Muscle layer of duodenum (tissue), 2 donors: ENCODE data around the gene NIN.

ENCODE experiments used
- H3K27ac ChIP-seq: one replicate; pipeline ENCODE4 v1.7.0; 2013; ENCODE audit warnings: mild to moderate bottlenecking, low read length
- H3K27me3 ChIP-seq: one replicate; pipeline ENCODE4 v1.7.0; 2013; ENCODE audit warnings: low read depth, mild to moderate bottlenecking, control low read depth, low read length
- H3K36me3 ChIP-seq, 2 donors: one replicate each; pipeline ENCODE4 v1.7.0; 2013; ENCODE audit warnings: low read length in 2 of 2, control low read depth in 1 of 2, mild to moderate bottlenecking in 1 of 2; ENCODE audit not compliant: insufficient read depth in 2 of 2, control insufficient read depth in 1 of 2
- H3K4me1 ChIP-seq, 2 donors: one replicate each; pipeline ENCODE4 v1.7.0; 2013; ENCODE audit warnings: low read length in 2 of 2, mild to moderate bottlenecking in 2 of 2, control low read depth in 1 of 2, moderate library complexity in 1 of 2; ENCODE audit not compliant: insufficient read depth in 2 of 2, control insufficient read depth in 1 of 2
- H3K4me3 ChIP-seq, 2 donors: one replicate each; pipeline ENCODE4 v1.7.0; 2013; ENCODE audit warnings: low read length in 2 of 2, low read depth in 1 of 2, mild to moderate bottlenecking in 1 of 2
- H3K9me3 ChIP-seq, 2 donors: one replicate each; pipeline ENCODE4 v1.7.0; 2013; ENCODE audit warnings: low read length in 2 of 2, control low read depth in 1 of 2, mild to moderate bottlenecking in 1 of 2; ENCODE audit not compliant: control insufficient read depth in 1 of 2
- donor health status: healthy.

NIN gene

DNA sequence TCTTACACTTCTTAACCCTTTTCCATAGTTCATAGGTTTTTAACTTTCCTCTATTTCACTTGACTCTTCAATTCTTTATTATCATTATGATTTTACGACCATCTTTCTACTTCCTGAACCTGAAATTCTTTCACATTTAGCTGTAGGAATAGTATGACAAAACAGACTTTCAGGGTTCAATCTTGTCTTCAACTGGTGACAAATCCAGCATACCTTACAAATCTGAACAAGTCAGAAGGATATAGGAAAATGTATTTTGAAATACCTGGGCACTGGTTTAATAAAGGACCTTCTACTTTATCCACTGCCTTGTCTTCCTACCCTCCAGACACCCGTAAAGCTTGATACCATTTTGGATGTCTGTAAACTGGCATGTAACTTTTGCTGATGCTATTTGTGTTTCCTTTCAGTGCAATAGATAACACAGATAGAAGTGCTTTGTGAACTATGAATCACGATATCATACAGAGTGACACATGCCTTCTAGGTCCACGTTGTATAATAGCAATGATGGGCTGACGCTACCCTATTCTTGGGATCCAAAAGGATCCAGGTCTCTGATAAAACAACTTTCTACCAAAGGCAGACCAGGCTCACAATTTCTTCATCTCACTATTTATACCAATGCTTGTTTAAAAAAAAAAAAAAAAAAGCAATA is 85.4 kb downstream of the NIN start:
- Histone ChIP-seq H3K27ac (no peak overlapping the region), H3K27me3 (no peaks in the 10 kb centered on the region), H3K36me3 (peaks cover 22 to 28% of the 10 kb centered on the region in 2 donors), H3K4me3 (no peak overlapping the region), H3K9me3 (no peaks in the 10 kb centered on the region), H3K4me1 (peaks cover 0 to 11% of the 10 kb centered on the region in 2 donors)

DNA sequence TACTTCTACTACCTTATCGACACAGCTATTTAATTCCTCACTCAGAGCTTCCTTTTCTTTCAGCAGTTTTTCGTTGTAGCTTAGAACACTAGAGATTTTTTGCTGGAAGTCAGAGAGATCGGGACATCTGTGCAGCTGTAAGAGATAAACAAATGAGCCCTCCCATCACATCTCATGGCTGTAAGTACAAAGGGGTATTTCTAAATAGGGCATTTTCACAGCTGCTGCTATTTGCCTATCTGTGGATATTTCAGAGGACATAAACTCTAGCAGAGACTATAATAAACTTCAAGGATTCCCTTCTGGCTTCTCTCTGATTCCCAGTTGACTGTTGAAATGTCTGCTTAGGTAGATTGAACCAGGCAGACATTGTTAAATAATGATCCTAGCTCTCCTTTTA is 86.7 kb downstream of the NIN start:
- Histone ChIP-seq H3K36me3 (peaks cover 20 to 22% of the 10 kb centered on the region in 2 donors), H3K4me1 (peaks cover 0 to 13% of the 10 kb centered on the region in 2 donors), H3K9me3 (no peaks in the 10 kb centered on the region), H3K27me3 (no peaks in the 10 kb centered on the region), H3K27ac (no peak overlapping the region), H3K4me3 (no peak overlapping the region)

- no peak overlapping the region for H3K27ac ChIP-seq
- no peaks in the 10 kb centered on the region for H3K27me3 ChIP-seq
- no peaks in the 10 kb centered on the region for H3K9me3 ChIP-seq
- H3K4me1 ChIP-seq, result peaks cover 0 to 16% of the 10 kb centered on the region in 2 donors
- no peak overlapping the region for H3K4me3 ChIP-seq
- peaks cover 27 to 29% of the 10 kb centered on the region in 2 donors for H3K36me3 ChIP-seq
Measured at GRCh38 chr14:50741567-50741966, 89.4 kb downstream of the NIN start.

- Histone ChIP-seq H3K9me3 (no peaks in the 10 kb centered on the region), H3K27me3 (no peaks in the 10 kb centered on the region), H3K27ac (no peak overlapping the region), H3K4me3 (no peak overlapping the region), H3K36me3 (peaks cover 22 to 29% of the 10 kb centered on the region in 2 donors), H3K4me1 (peaks cover 0 to 16% of the 10 kb centered on the region in 2 donors)
Measured at GRCh38 chr14:50740856-50741255, 90.1 kb downstream of the NIN start.

- H3K4me3 ChIP-seq, result no peak overlapping the region
- peaks cover 18 to 34% of the 10 kb centered on the region in 2 donors for H3K36me3 ChIP-seq
- no peaks in the 10 kb centered on the region for H3K27me3 ChIP-seq
- H3K27ac ChIP-seq, result peak overlapping the region; percentile 26
- H3K9me3 ChIP-seq, result no peaks in the 10 kb centered on the region
- peaks cover 0 to 17% of the 10 kb centered on the region in 2 donors for H3K4me1 ChIP-seq
Measured at GRCh38 chr14:50739186-50739585, 91.8 kb downstream of the NIN start.

GRCh38 chr14:50736932-50737419 is 94.0 kb downstream of the NIN start:
- Histone ChIP-seq H3K27ac (no peak overlapping the region), H3K4me3 (no peak overlapping the region), H3K4me1 (peaks cover 0 to 16% of the 10 kb centered on the region in 2 donors), H3K27me3 (no peaks in the 10 kb centered on the region), H3K36me3 (peaks cover 19 to 43% of the 10 kb centered on the region in 2 donors), H3K9me3 (no peaks in the 10 kb centered on the region)

- H3K4me1 ChIP-seq, result peaks cover 0 to 10% of the 10 kb centered on the region in 2 donors
- H3K36me3 ChIP-seq, result peaks cover 29 to 58% of the 10 kb centered on the region in 2 donors
Measured at GRCh38 chr14:50734950-50735695, 95.8 kb downstream of the NIN start.

DNA sequence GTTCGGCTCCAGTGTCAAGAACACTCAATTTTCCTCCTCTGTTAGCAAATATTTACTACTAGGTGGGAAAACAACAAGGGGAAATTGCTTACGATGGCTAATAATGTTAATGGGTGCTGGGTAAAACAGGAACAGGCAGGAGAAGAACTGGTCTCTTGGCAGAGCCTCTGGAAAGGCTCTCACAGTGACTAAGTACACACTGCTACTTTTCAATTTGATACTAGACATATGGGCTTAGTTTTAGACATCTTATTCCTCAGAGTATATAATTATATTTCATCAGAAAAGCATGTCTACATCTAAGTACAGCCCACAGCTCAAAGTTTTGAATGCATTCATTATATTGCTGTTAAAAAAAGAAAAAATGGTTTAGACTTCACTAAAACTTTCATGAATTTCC is 97.5 kb downstream of the NIN start:
- peaks cover 34 to 72% of the 10 kb centered on the region in 2 donors for H3K36me3 ChIP-seq

More at GRCh38 chr14:50734950-50735695, 95.8 kb downstream of the NIN start:
- Histone ChIP-seq H3K4me3 (no peak overlapping the region), H3K9me3 (no peaks in the 10 kb centered on the region), H3K27ac (no peak overlapping the region), H3K27me3 (no peaks in the 10 kb centered on the region)

DNA sequence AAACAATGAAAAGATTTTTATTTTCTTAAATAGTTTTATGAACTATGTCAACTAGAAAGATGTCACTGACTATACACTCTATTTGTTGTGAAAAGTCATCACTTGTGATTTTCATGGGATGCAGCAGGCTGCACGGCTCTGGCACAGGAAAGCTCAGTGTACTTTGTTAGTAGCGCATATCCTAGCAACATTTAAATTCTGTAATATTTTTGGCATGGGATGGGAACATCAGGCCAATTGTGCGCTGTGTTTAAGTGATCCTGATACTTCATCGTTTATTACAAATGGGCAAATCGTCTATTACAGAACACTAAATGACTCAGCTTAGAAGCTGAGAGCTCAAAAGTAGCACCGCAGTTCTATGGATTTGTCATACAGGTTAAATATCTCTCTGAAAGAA is 102.1 kb downstream of the NIN start:
- no peaks in the 10 kb centered on the region for H3K27me3 ChIP-seq
- H3K36me3 ChIP-seq, result peaks cover 52 to 82% of the 10 kb centered on the region in 2 donors
- H3K27ac ChIP-seq, result no peak overlapping the region
- H3K9me3 ChIP-seq, result no peaks in the 10 kb centered on the region
- H3K4me3 ChIP-seq, result no peak overlapping the region
- peaks cover 0 to 5% of the 10 kb centered on the region in 2 donors for H3K4me1 ChIP-seq

More for the DNA sequence above, 97.5 kb downstream of the NIN start:
- peaks cover 0 to 10% of the 10 kb centered on the region in 2 donors for H3K4me1 ChIP-seq
- no peak overlapping the region for H3K4me3 ChIP-seq
- no peak overlapping the region for H3K27ac ChIP-seq
- no peaks in the 10 kb centered on the region for H3K27me3 ChIP-seq
- H3K9me3 ChIP-seq, result no peaks in the 10 kb centered on the region

DNA sequence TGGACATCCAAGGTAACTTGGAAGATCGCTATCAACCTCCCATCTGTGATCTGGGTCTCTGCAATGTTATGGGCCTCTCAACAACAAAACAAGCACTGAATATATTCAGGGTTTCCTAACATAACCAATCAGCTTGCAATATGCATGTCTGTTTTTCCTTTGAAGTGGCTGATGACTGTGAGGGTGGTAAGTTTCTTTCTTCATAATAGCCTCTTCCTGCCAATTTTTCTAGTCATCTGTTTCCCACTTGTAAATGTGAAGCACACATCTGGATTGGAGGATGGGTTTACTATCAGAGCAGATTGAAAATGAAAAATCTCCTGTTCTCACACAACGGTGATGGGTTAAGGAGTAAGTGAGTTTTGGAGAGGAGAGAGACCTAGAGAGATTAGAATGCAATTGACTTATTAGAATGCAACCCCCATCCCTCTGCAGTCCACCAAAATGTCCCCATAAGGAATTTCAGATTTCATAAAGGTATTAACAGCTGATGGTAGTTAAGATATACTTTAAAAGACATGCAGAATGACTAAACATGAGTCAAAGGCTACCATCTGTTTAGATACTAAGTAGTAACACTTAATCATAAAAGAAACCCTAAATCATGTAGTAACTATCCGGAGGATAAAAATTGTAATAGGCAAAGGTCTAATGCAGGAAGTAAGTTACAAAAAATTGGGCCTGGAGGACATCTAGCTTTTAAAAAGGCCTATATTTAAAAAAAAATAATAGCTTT is 104.4 kb downstream of the NIN start:
- Histone ChIP-seq H3K4me1 (peaks cover 0 to 5% of the 10 kb centered on the region in 2 donors), H3K27ac (peak overlapping the region; percentile 6), H3K27me3 (no peaks in the 10 kb centered on the region), H3K36me3 (peaks cover 50 to 70% of the 10 kb centered on the region in 2 donors), H3K4me3 (no peak overlapping the region), H3K9me3 (no peaks in the 10 kb centered on the region)

DNA sequence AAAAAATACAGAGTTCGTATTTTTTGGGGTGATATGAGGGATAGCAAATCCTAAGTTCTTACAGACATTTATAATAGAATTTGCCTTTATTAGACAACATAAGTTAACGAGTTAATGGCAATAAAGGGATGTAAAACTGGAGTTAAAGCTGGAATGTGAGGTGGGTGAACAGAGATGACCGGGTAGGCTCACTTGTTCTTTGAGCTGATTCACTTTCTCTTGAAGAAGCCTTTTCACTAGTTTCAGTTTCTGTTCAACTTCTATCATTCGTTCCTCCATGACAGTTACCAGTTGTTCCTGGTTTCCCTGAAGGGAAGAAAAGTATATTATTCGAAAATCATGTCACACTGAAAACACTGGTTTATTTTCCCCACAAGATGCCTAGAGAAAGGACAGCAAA is 105.2 kb downstream of the NIN start:
- no peaks in the 10 kb centered on the region for H3K9me3 ChIP-seq
- peaks cover 50 to 62% of the 10 kb centered on the region in 2 donors for H3K36me3 ChIP-seq
- no peak overlapping the region for H3K4me3 ChIP-seq
- no peak overlapping the region for H3K27ac ChIP-seq
- no peaks in the 10 kb centered on the region for H3K27me3 ChIP-seq
- H3K4me1 ChIP-seq, result peaks cover 0 to 5% of the 10 kb centered on the region in 2 donors
